MCF 10A (cell line): ENCODE measurements around the gene SAMD4A. TPM values are rescaled to one million over a fixed set of nuclear protein-coding genes. Genes with fewer than 3 reads are reported as not detected.

ENCODE experiments used
- BruUV-seq: library from RNA; stranded (reverse); fragments of 400-500 nt; replicated peaks from 2 replicates; lab custom pipeline; 2021; lab: Mats Ljungman, UMichigan
- CTCF ChIA-PET: fragments of 300-600 bp; sonication (Branson Sonifier 250); formaldehyde crosslinking; extraction: SDS; loops from one replicate; lab custom pipeline; 2021; ENCODE audit warnings: antibody characterized with exemption, inconsistent platforms; lab: Yijun Ruan, JAX
- POLR2A ChIA-PET: fragments of 300-600, 350-650 bp; sonication (Branson Sonifier 250); formaldehyde crosslinking; extraction: SDS; loops from one replicate; lab custom pipeline; 2020; ENCODE audit warnings: antibody characterized with exemption, inconsistent platforms; lab: Yijun Ruan, JAX
- DNase-seq: peaks from one replicate; pipeline ENCODE4 v3.0.0-alpha.2; 2018; ENCODE audit not compliant: unreplicated experiment
- H3K27ac Mint-ChIP-seq: one replicate; pipeline ENCODE4 v1.8.0; 2022; ENCODE audit warnings: mild to moderate bottlenecking, low read depth, mixed read lengths; ENCODE audit not compliant: unreplicated experiment
- H3K27me3 Mint-ChIP-seq: one replicate; pipeline ENCODE4 v1.8.0; 2022; ENCODE audit warnings: mixed read lengths; ENCODE audit not compliant: insufficient read depth, unreplicated experiment
- H3K36me3 Mint-ChIP-seq: one replicate; pipeline ENCODE4 v1.8.0; 2022; ENCODE audit warnings: mild to moderate bottlenecking, moderate library complexity, mixed read lengths; ENCODE audit not compliant: insufficient read depth, unreplicated experiment
- H3K4me1 Mint-ChIP-seq: one replicate; pipeline ENCODE4 v1.8.0; 2022; ENCODE audit warnings: mixed read lengths; ENCODE audit not compliant: insufficient read depth, unreplicated experiment
- H3K4me3 Mint-ChIP-seq: one replicate; pipeline ENCODE4 v1.8.0; 2022; ENCODE audit warnings: mild to moderate bottlenecking, moderate library complexity, mixed read lengths; ENCODE audit not compliant: unreplicated experiment
- H3K9me3 Mint-ChIP-seq: one replicate; pipeline ENCODE4 v1.8.0; 2022; ENCODE audit warnings: mixed read lengths; ENCODE audit not compliant: unreplicated experiment
- CTCF ChIP-seq: fragments of 200-600 bp; IDR thresholded peaks from one replicate; pipeline ENCODE4 v1.8.0; 2022; ENCODE audit warnings: antibody characterized with exemption, mild to moderate bottlenecking; ENCODE audit not compliant: unreplicated experiment
- intact Hi-C: fragments of 100-400 bp; cut with micrococcal nuclease; formaldehyde crosslinking; loops from 2 replicates; pipeline ENCODE4 v1.14.1; 2022
- total RNA-seq: library from RNA; stranded (reverse); gene quantifications from 2 replicates; pipeline ENCODE4 v1.2.3, GENCODE V29; 2022

Gene SAMD4A
- total RNA-seq, 1 experiment from 2014 or later = 63.5 TPM

GRCh38 chr14:54535646-54536045 lies 31.3 kb upstream of the SAMD4A start:
- POLR2A ChIA-PET = no interaction called here
- BruUV-seq = no TSS peak
- Mint-ChIP-seq H3K4me1 (no peaks in the 10 kb centered on the region), H3K9me3 (no peaks in the 10 kb centered on the region), H3K36me3 (peaks cover 22% of the 10 kb centered on the region), H3K27me3 (no peaks in the 10 kb centered on the region), H3K27ac (no peak overlapping the region), H3K4me3 (no peak overlapping the region)
- TF ChIP-seq CTCF = no peak
- no peak for DNase-seq
- intact Hi-C loops = no loop called here
- CTCF ChIA-PET = interaction anchor here (0.6 kb wide), 1 partner anchor 34 kb away, joined by 4 read pairs; no protein-coding TSS in a partner anchor

GRCh38 chr14:54537651-54538050 lies 29.3 kb upstream of the SAMD4A start:
- TF ChIP-seq CTCF = no peak
- no peaks in the 10 kb centered on the region for H3K27me3 Mint-ChIP-seq
- POLR2A ChIA-PET = interaction anchor here (1.3 kb wide), 1 partner anchor 49 kb away, joined by 3 read pairs; the partner anchor contains the start of gene GMFB
- H3K4me1 Mint-ChIP-seq = no peaks in the 10 kb centered on the region
- no TSS peak for BruUV-seq
- DNase-seq = no peak
- H3K9me3 Mint-ChIP-seq = no peaks in the 10 kb centered on the region
- intact Hi-C loops = no loop called here
- H3K4me3 Mint-ChIP-seq = no peak overlapping the region
- CTCF ChIA-PET = no interaction called here
- peaks cover 22% of the 10 kb centered on the region for H3K36me3 Mint-ChIP-seq
- H3K27ac Mint-ChIP-seq = no peak overlapping the region

GRCh38 chr14:54538055-54538454 lies 28.9 kb upstream of the SAMD4A start:
- Mint-ChIP-seq H3K36me3 (peaks cover 18% of the 10 kb centered on the region), H3K9me3 (no peaks in the 10 kb centered on the region), H3K4me1 (no peaks in the 10 kb centered on the region), H3K27me3 (no peaks in the 10 kb centered on the region), H3K27ac (no peak overlapping the region), H3K4me3 (no peak overlapping the region)
- BruUV-seq = no TSS peak
- ChIA-PET CTCF (interaction anchor here (0.8 kb wide), 1 partner anchor 20 kb away, joined by 4 read pairs; no protein-coding TSS in a partner anchor), POLR2A (interaction anchor here (1.3 kb wide), 1 partner anchor 50 kb away, joined by 3 read pairs; the partner anchor contains the start of gene GMFB)
- intact Hi-C loops = no loop called here
- no peak for TF ChIP-seq CTCF
- no peak for DNase-seq

- Mint-ChIP-seq H3K9me3 (no peaks in the 10 kb centered on the region), H3K4me1 (no peaks in the 10 kb centered on the region), H3K27ac (no peak overlapping the region), H3K36me3 (no peaks in the 10 kb centered on the region), H3K27me3 (no peaks in the 10 kb centered on the region), H3K4me3 (no peak overlapping the region)
- no peak for DNase-seq
- TF ChIP-seq CTCF = no peak
- CTCF ChIA-PET = interaction anchor here (0.7 kb wide), 1 partner anchor 44 kb away, joined by 3 read pairs; no protein-coding TSS in a partner anchor
- intact Hi-C loops = no loop called here
- BruUV-seq = no TSS peak
- POLR2A ChIA-PET = interaction anchor here (1.1 kb wide), 1 partner anchor 27 kb away, joined by 3 read pairs; no protein-coding TSS in a partner anchor
Observed at GRCh38 chr14:54547583-54547982, 19.3 kb upstream of the SAMD4A start.
